Effector memory CD4-positive, alpha-beta T cell (primary cell): Measurements from ENCODE around the gene MINDY4.

ENCODE experiments used
- DNase-seq, 3 donors: peaks; one replicate each; pipeline ENCODE4 v3.0.0-alpha.2; 2020
- H3K27ac ChIP-seq: 2 replicates; pipeline ENCODE4 v1.7.0; 2013; ENCODE audit warnings: mild to moderate bottlenecking, low read length, moderate library complexity; ENCODE audit not compliant: insufficient read depth, poor library complexity, severe bottlenecking
- H3K27me3 ChIP-seq: replicated peaks from 2 replicates; pipeline ENCODE4 v1.7.0; 2013; ENCODE audit warnings: mild to moderate bottlenecking, low read length; ENCODE audit not compliant: insufficient read depth, control insufficient read depth, poor library complexity, severe bottlenecking
- H3K36me3 ChIP-seq: 2 replicates; pipeline ENCODE4 v1.7.0; 2013; ENCODE audit warnings: mild to moderate bottlenecking, low read length, moderate library complexity; ENCODE audit not compliant: control insufficient read depth, insufficient read depth
- H3K4me1 ChIP-seq: 2 replicates; pipeline ENCODE4 v1.7.0; 2013; ENCODE audit warnings: low read length, mild to moderate bottlenecking; ENCODE audit not compliant: control insufficient read depth, insufficient read depth, poor library complexity, severe bottlenecking
- H3K4me3 ChIP-seq: 2 replicates; pipeline ENCODE4 v1.7.0; 2013; ENCODE audit warnings: low read length, low read depth, mild to moderate bottlenecking; ENCODE audit not compliant: insufficient read depth, poor library complexity, severe bottlenecking
- H3K9me3 ChIP-seq: 2 replicates; pipeline ENCODE4 v1.7.0; 2013; ENCODE audit warnings: mild to moderate bottlenecking, low read length, moderate library complexity; ENCODE audit not compliant: control insufficient read depth

The MINDY4 gene

GRCh38 chr7:30861612-30862011 is 90.4 kb downstream of the MINDY4 start:
- Histone ChIP-seq H3K36me3 (no peaks in the 10 kb centered on the region), H3K9me3 (no peaks in the 10 kb centered on the region), H3K27me3 (no peaks in the 10 kb centered on the region), H3K4me3 (no peak overlapping the region), H3K27ac (no peak overlapping the region), H3K4me1 (no peaks in the 10 kb centered on the region)
- DNase-seq, result no peak

DNA sequence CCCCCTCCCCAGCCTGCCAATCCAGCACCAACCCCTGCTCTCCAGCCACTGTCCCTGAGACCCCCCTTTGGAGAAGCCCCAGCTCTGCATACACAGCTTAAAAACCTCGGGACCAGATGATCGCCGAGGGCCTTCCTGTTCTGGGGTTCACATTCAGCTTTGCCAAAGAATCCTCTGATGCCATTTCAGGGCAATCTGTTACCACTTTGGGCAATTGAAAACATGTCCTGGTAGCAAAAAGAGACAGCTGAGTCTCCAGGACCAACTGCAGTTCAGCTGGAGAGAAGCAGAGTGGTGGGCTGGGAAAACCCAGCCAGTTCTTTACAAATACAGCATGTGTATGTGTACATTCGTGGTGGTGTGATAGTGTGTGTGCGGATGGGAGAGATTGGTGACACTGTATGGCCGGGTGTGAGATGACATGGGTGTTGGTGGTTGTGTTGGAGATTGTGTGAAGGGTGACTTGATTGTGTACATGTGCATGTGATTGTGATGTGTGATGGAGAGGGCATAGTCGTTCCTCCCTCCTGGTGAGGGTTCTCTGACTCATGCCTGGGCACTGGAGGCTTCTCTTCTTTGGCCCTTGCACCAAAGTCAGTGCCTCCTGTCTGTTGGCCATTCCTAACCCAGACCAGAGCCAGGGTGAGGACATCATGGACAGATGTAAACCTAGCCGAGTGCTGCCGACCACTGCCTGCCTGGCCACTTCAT is 91.9 kb downstream of the MINDY4 start:
- DNase-seq, result no peak
- no peaks in the 10 kb centered on the region for H3K36me3 ChIP-seq

GRCh38 chr7:30863706-30864035 is 92.5 kb downstream of the MINDY4 start:
- Histone ChIP-seq H3K9me3 (no peaks in the 10 kb centered on the region), H3K27ac (no peak overlapping the region), H3K4me1 (no peaks in the 10 kb centered on the region), H3K4me3 (no peak overlapping the region), H3K27me3 (no peaks in the 10 kb centered on the region), H3K36me3 (no peaks in the 10 kb centered on the region)
- DNase-seq, result no peak

More for the DNA sequence above, 91.9 kb downstream of the MINDY4 start:
- no peaks in the 10 kb centered on the region for H3K9me3 ChIP-seq
- H3K4me1 ChIP-seq, result no peaks in the 10 kb centered on the region
- H3K4me3 ChIP-seq, result no peak overlapping the region
- no peaks in the 10 kb centered on the region for H3K27me3 ChIP-seq
- H3K27ac ChIP-seq, result no peak overlapping the region

DNA sequence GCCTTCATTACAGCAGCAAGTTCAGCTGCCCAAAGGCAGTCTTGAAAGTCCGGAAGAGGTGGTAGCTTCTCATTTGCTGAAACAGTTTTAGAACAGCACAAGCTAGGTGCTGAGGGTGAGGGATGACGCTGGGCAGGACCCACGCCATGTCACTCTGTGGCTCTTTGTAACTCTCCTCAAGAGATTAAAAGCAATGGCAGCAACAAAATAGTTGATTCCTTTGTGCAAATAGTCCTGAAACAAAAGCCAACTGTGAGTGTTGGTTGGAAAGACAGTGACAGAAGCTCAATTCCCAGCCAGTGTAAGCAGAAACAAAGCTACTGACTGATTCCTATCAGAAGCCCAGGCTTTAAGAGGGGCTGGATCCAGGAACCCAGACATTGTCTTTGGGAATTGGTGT is 92.9 kb downstream of the MINDY4 start:
- H3K27me3 ChIP-seq, result no peaks in the 10 kb centered on the region
- H3K4me1 ChIP-seq, result no peaks in the 10 kb centered on the region
- no peaks in the 10 kb centered on the region for H3K36me3 ChIP-seq
- H3K27ac ChIP-seq, result no peak overlapping the region
- no peak overlapping the region for H3K4me3 ChIP-seq
- H3K9me3 ChIP-seq, result no peaks in the 10 kb centered on the region
- no peak for DNase-seq

DNA sequence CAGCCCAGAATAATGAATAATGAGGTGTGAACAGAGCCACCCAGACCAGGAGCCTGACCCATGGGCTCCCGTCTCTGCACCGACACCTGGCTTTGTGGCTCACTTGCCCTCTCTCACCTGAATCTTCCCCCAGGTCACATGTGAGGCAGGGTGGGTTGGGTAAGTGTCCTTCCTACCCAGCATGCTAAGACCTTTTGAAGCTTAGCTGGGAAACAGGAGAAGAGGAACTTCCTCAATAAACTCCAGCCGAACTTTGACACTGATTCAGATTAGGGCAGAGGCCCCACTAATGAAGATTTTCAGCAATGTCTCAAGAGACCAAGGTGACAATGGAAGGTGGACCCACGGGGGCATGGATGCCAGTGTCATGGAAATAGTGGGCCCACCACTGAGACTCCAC is 93.9 kb downstream of the MINDY4 start:
- DNase-seq, result no peak
- no peak overlapping the region for H3K27ac ChIP-seq
- no peaks in the 10 kb centered on the region for H3K9me3 ChIP-seq
- no peaks in the 10 kb centered on the region for H3K27me3 ChIP-seq
- no peak overlapping the region for H3K4me3 ChIP-seq
- no peaks in the 10 kb centered on the region for H3K4me1 ChIP-seq
- no peaks in the 10 kb centered on the region for H3K36me3 ChIP-seq

- H3K36me3 ChIP-seq, result no peaks in the 10 kb centered on the region
Measured at GRCh38 chr7:30865821-30866220, 94.6 kb downstream of the MINDY4 start.

GRCh38 chr7:30866939-30867338 is 95.7 kb downstream of the MINDY4 start:
- Histone ChIP-seq H3K4me3 (no peak overlapping the region), H3K9me3 (no peaks in the 10 kb centered on the region), H3K27me3 (no peaks in the 10 kb centered on the region), H3K36me3 (no peaks in the 10 kb centered on the region), H3K27ac (no peak overlapping the region), H3K4me1 (no peaks in the 10 kb centered on the region)
- DNase-seq, result no peak

More at GRCh38 chr7:30865821-30866220, 94.6 kb downstream of the MINDY4 start:
- DNase-seq, result no peak
- Histone ChIP-seq H3K27me3 (no peaks in the 10 kb centered on the region), H3K4me3 (no peak overlapping the region), H3K4me1 (no peaks in the 10 kb centered on the region), H3K9me3 (no peaks in the 10 kb centered on the region), H3K27ac (no peak overlapping the region)

- DNase-seq, result no peak
- no peaks in the 10 kb centered on the region for H3K36me3 ChIP-seq
- no peak overlapping the region for H3K27ac ChIP-seq
- no peaks in the 10 kb centered on the region for H3K27me3 ChIP-seq
- H3K4me1 ChIP-seq, result no peaks in the 10 kb centered on the region
- H3K9me3 ChIP-seq, result no peaks in the 10 kb centered on the region
- H3K4me3 ChIP-seq, result no peak overlapping the region
Measured at GRCh38 chr7:30867483-30867882, 96.3 kb downstream of the MINDY4 start.

DNA sequence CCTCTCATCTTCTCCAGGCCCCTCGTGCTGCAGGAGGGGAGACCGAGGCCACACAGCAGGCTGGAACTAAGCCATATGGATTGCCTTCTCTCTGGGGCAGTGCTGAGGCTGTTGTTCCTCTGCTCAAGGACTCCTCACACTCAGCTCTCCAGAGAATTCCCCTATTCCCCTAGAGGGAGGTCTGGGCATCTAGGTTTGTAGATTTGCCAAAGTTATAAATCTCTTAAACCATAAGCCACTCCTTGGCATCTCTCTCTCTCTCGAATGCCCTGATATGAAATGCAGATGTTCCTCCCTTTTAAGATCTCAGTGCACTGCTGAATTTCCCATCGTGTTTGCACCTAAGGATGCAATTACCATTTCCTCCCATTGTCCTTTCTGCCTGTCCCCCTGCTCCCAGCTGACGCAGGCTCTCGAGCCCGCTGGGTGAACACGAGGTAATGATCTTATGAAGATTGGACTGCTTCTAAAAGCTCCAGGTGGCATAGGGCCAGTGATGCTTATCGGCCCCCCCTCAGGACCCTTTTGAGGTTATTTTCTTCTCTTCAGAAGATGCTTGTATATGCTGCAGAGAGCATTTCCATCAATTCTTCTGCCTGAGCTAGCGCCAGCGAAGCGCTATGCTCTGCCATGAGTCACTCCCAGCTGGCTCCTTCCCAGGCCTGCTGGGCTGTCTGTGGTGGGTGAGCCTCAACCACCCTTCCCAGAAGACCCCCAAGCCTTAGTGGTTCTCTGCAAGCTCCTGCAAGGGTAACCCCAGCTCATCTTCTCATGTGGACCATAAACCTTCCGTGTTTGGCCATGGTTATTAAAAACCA is 98.8 kb downstream of the MINDY4 start:
- H3K27me3 ChIP-seq, result no peaks in the 10 kb centered on the region
- DNase-seq, result no peak
- H3K4me3 ChIP-seq, result no peak overlapping the region
- H3K4me1 ChIP-seq, result no peaks in the 10 kb centered on the region
- H3K27ac ChIP-seq, result no peak overlapping the region
- H3K9me3 ChIP-seq, result no peaks in the 10 kb centered on the region
- H3K36me3 ChIP-seq, result no peaks in the 10 kb centered on the region

GRCh38 chr7:30870821-30871518 is 99.8 kb downstream of the MINDY4 start:
- H3K4me3 ChIP-seq, result no peak overlapping the region
- H3K27ac ChIP-seq, result no peak overlapping the region
- H3K27me3 ChIP-seq, result no peaks in the 10 kb centered on the region
- H3K4me1 ChIP-seq, result no peaks in the 10 kb centered on the region
- DNase-seq, result no peak
- H3K36me3 ChIP-seq, result no peaks in the 10 kb centered on the region
- no peaks in the 10 kb centered on the region for H3K9me3 ChIP-seq
